Testis (tissue), 3 donors: ENCODE data around the gene ANGPTL2. TPM values are rescaled to one million over a fixed set of nuclear protein-coding genes. Genes with fewer than 3 reads are reported as not detected.

ENCODE experiments used
- DNase-seq: peaks from one replicate; pipeline ENCODE4 v3.0.0-alpha.2; 2019
- H3K27ac ChIP-seq, 2 donors: fragments of 200-600 bp; sonication (generic); one replicate each; pipeline ENCODE4 v1.5.1; 2019
- H3K27me3 ChIP-seq: fragments of 200-600 bp; sonication (generic); one replicate; pipeline ENCODE4 v1.5.1; 2019
- H3K36me3 ChIP-seq: fragments of 200-600 bp; sonication (generic); one replicate; pipeline ENCODE4 v1.5.1; 2017; ENCODE audit warnings: low read depth; ENCODE audit errors: missing control alignments
- H3K4me1 ChIP-seq: fragments of 200-600 bp; sonication (generic); one replicate; pipeline ENCODE4 v1.5.1; 2019
- H3K4me3 ChIP-seq, 2 donors: fragments of 200-600 bp; sonication (generic); one replicate each; pipeline ENCODE4 v1.5.1; 2017 to 2019
- H3K9me3 ChIP-seq: fragments of 200-600 bp; sonication (generic); one replicate; pipeline ENCODE4 v1.5.1; 2017
- CTCF ChIP-seq, 3 experiments: fragments of 450-650 bp in 2 of 3; fragments of 200-600 bp in 1 of 3; sonication (generic) in 1 of 3; IDR thresholded peaks; one replicate each; pipeline ENCODE4 v1.5.1; 2016 to 2019; ENCODE audit warnings: antibody characterized with exemption in 3 of 3, mild to moderate bottlenecking in 2 of 3, moderate library complexity in 1 of 3
- POLR2A ChIP-seq: fragments of 450-650 bp; IDR thresholded peaks from one replicate; pipeline ENCODE4 v1.6.1; 2017; ENCODE audit warnings: antibody characterized with exemption, mild to moderate bottlenecking, moderate library complexity
- WGBS, 2 donors: methylation state at CpG; one replicate each; pipeline ENCODE4 v1.1.5; 2018; 5-methylcytosine and 5-hydroxymethylcytosine counted together
- intact Hi-C: fragments of 100-400 bp; cut with DNase I; formaldehyde crosslinking; loops from one replicate; pipeline ENCODE4 v1.15.1; 2023; ENCODE audit warnings: low total_unique reads
- polyA plus RNA-seq: library from polyadenylated mRNA; stranded (reverse); fragments of 350-450 nt; fragmentation: Illumina TruSeq; extraction: RNeasy Lipid Tissue Mini Kit (QIAGEN cat#74804); gene quantifications from one replicate; pipeline ENCODE4 v1.2.3, GENCODE V29; 2014; ENCODE audit warnings: low read depth, low replicate concordance; ENCODE audit not compliant: insufficient read depth
- total RNA-seq, 2 donors: library from RNA; depleted of rRNA; stranded (reverse); fragments of >200 nt; gene quantifications; one replicate each; pipeline ENCODE4 v1.2.3, GENCODE V29; 2016

ANGPTL2 gene
- total and polyA plus RNA-seq, 3 donors from 2014 or later, result 2.4 to 30.7 (median 2.4) TPM

DNA sequence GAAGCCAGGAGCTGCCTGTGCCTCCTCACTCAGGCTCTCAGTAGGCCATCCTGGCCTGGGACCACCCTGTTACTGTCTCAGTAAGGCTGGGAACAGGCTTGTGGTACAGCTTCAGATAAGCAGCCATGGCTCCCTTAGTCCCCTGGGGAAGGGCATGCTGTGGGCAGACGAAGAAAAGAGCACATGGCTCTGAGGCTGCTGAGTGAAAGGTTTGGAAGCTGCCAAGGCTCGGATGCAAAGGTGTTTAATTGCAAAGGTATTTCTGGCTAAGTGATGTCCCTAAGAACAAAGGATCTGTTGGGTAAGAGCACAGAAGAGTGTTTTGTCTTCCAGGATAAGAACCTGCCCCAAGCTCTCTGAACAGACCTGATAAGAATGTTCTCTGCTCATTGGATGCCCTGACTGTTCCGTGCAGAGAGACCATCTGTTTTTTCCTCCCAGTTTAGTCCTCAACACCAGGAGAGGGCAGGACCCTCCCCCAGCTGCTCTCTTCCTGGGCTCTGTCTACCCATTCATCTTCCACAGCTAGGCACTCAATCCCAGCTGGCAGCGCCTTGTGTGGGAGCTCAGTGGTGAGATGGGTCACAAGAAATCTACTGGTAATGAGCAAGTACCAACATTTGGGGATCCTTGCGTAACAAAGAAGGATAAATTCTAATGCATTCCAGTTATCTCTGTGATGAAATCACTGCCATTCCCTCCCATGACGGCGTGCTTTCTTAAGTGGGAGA, 17.7 kb downstream of the ANGPTL2 start:
- no peak for DNase-seq
- Histone ChIP-seq H3K4me3 (no peak overlapping the region), H3K36me3 (no peaks in the 10 kb centered on the region), H3K9me3 (no peaks in the 10 kb centered on the region), H3K27me3 (no peaks in the 10 kb centered on the region), H3K4me1 (no peaks in the 10 kb centered on the region), H3K27ac (no peak overlapping the region)
- no peak for TF ChIP-seq POLR2A
- no peak for TF ChIP-seq CTCF (IDR thresholded peaks at IDR 0.05)
- WGBS, 2 donors, result 80 to 93% methylated on average over 7 of the region's 7 CpGs
- intact Hi-C loops, result no loop called here

DNA sequence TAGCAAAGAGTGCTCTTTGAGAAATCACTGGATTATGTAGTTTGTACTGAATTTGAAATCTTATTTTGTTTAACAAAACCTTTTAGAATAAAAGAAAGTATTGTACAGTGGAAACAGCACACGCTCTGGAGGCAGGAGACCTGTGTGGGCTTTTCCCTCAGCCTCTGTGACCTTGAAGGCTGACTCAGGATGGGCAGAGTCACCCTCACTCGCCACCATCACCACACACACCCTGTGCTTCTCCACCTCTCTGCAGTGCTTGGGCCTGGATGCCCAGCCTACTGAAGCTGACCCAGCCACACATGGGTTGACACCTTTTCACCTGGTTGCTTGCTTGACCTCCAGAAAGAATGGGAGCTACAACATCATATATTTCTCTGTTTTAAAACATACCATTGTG, 19.6 kb downstream of the ANGPTL2 start:
- H3K27me3 ChIP-seq, result no peaks in the 10 kb centered on the region
- WGBS, 2 donors, result 63 to 95% methylated on average over 2 of the region's 2 CpGs
- H3K4me3 ChIP-seq, result no peak overlapping the region
- no peaks in the 10 kb centered on the region for H3K9me3 ChIP-seq
- no peaks in the 10 kb centered on the region for H3K4me1 ChIP-seq
- TF ChIP-seq CTCF (IDR thresholded peaks at IDR 0.05) (no peak), POLR2A (no peak)
- no peak for DNase-seq
- H3K36me3 ChIP-seq, result no peaks in the 10 kb centered on the region
- no peak overlapping the region for H3K27ac ChIP-seq
- intact Hi-C loops, result no loop called here

DNA sequence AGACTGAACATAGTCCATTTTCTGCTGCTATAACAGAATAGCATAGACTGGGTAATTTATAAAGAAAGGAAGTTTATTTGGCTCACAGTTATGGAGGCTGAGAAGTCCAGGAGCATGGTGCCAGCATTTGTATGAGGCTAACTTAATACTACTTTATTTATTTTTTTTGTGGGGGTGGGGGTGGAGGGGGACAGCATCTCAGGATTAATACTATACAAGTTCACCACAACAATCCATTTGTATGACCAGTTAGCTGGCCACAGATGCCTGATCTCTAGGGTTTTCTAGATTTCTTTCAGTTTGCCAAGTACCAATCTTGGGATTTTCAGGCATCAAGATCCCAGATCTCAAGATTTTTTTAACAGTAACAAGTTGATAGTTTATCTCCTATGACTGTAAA, 20.3 kb downstream of the ANGPTL2 start:
- H3K4me1 ChIP-seq, result no peaks in the 10 kb centered on the region

DNA sequence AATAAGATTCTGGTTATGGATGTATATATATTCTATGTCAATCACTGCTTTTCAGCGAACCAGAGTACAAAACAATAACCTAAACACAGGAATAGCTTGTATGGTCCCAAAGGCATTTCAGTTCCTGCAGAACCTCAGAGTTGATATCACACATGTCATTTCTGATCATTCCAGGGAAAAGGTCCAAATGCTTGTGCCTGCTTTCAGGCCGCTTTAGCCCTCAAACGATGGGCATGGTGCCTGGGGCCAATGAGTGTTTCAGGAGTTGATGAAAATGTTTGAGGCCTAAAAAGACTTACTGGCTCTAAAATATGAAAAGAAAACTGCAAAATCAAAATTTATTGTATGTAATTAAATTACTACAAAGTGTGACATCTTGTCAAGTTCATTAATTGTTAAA, 22.8 kb downstream of the ANGPTL2 start:
- no peak for DNase-seq
- no peaks in the 10 kb centered on the region for H3K36me3 ChIP-seq
- intact Hi-C loops, result no loop called here
- no peaks in the 10 kb centered on the region for H3K9me3 ChIP-seq
- WGBS, 2 donors, result 90 to 93% methylated on average over 3 of the region's 3 CpGs
- H3K4me3 ChIP-seq, result no peak overlapping the region
- no peaks in the 10 kb centered on the region for H3K27me3 ChIP-seq
- no peaks in the 10 kb centered on the region for H3K4me1 ChIP-seq
- no peak for TF ChIP-seq CTCF (IDR thresholded peaks at IDR 0.05)
- no peak for TF ChIP-seq POLR2A
- H3K27ac ChIP-seq, result no peak overlapping the region

More for the DNA sequence above, 20.3 kb downstream of the ANGPTL2 start:
- H3K4me3 ChIP-seq, result no peak overlapping the region
- H3K36me3 ChIP-seq, result no peaks in the 10 kb centered on the region
- H3K27ac ChIP-seq, result no peak overlapping the region
- no peaks in the 10 kb centered on the region for H3K27me3 ChIP-seq
- no peaks in the 10 kb centered on the region for H3K9me3 ChIP-seq
- intact Hi-C loops, result no loop called here
- DNase-seq, result no peak
- TF ChIP-seq CTCF (IDR thresholded peaks at IDR 0.05), result no peak
- TF ChIP-seq POLR2A, result no peak
